Activated naive CD4-positive, alpha-beta T cell treated with anti-CD3 and anti-CD28 coated beads, Interleukin-2, amount 10 ng/mL, durations not matched to agents 7 days and 5 days (primary cell): Measurements from ENCODE around the gene TPRN.

Experiments used
- CTCF ChIA-PET: fragments of 350-600 bp; sonication (Branson Sonifier 250); formaldehyde crosslinking; loops from one replicate; lab custom pipeline; 2021; ENCODE audit warnings: antibody characterized with exemption; lab: Charles Lee
- DNase-seq: peaks from one replicate; pipeline ENCODE4 v3.0.0-alpha.2; 2020
- H3K27ac Mint-ChIP-seq: one replicate; pipeline ENCODE4 v1.8.0; 2021; ENCODE audit warnings: mild to moderate bottlenecking, moderate library complexity, mixed read lengths
- H3K27me3 Mint-ChIP-seq: one replicate; pipeline ENCODE4 v1.8.0; 2021; ENCODE audit warnings: mild to moderate bottlenecking, mixed read lengths
- H3K36me3 Mint-ChIP-seq: one replicate; pipeline ENCODE4 v1.8.0; 2021; ENCODE audit warnings: mixed read lengths
- H3K4me1 Mint-ChIP-seq: one replicate; pipeline ENCODE4 v1.8.0; 2021; ENCODE audit warnings: mixed read lengths
- H3K4me3 Mint-ChIP-seq: one replicate; pipeline ENCODE4 v1.8.0; 2021; ENCODE audit warnings: mild to moderate bottlenecking, moderate library complexity, mixed read lengths
- H3K9me3 Mint-ChIP-seq: one replicate; pipeline ENCODE4 v1.8.0; 2021; ENCODE audit warnings: mixed read lengths

TPRN gene

GRCh38 chr9:137231372-137232039 lies 31.0 kb upstream of the TPRN start:
- Mint-ChIP-seq H3K4me1 (peaks cover 5% of the 10 kb centered on the region), H3K27ac (no peak overlapping the region), H3K9me3 (no peaks in the 10 kb centered on the region), H3K36me3 (no peaks in the 10 kb centered on the region), H3K4me3 (no peak overlapping the region), H3K27me3 (peaks cover 38% of the 10 kb centered on the region)
- DNase-seq, result no peak
- CTCF ChIA-PET, result no interaction called here

- Mint-ChIP-seq H3K4me1 (peaks cover 8% of the 10 kb centered on the region), H3K27me3 (peaks cover 38% of the 10 kb centered on the region), H3K9me3 (no peaks in the 10 kb centered on the region), H3K4me3 (no peak within 1 kb of the TSS), H3K36me3 (no peaks in the 10 kb centered on the region), H3K27ac (no peak within 1 kb of the TSS)
- DNase-seq, result no peak
- CTCF ChIA-PET, result interaction anchor here (0.6 kb wide), 1 partner anchor 40 kb away, joined by 3 read pairs; no protein-coding TSS in a partner anchor
Observed at GRCh38 chr9:137230705-137231371, 30.3 kb upstream of the TPRN start, which contains the start of gene SLC34A3. Gene SLC34A3, plus strand, starts transcription at chr9:137230901. Its CDS starts 802 bp downstream, at chr9:137231703.

- DNase-seq, result no peak
- peaks cover 12% of the 10 kb centered on the region for H3K4me1 Mint-ChIP-seq
- CTCF ChIA-PET, result interaction anchor here (0.6 to 0.8 kb wide), 3 partner anchors 39 to 169 kb away, joined by 3 read pairs; no protein-coding TSS in a partner anchor
- H3K36me3 Mint-ChIP-seq, result no peaks in the 10 kb centered on the region
- no peak overlapping the region for H3K4me3 Mint-ChIP-seq
- H3K27ac Mint-ChIP-seq, result no peak overlapping the region
- H3K27me3 Mint-ChIP-seq, result peaks cover 34% of the 10 kb centered on the region
- no peaks in the 10 kb centered on the region for H3K9me3 Mint-ChIP-seq
Observed at GRCh38 chr9:137229903-137230704, 29.6 kb upstream of the TPRN start.

DNA sequence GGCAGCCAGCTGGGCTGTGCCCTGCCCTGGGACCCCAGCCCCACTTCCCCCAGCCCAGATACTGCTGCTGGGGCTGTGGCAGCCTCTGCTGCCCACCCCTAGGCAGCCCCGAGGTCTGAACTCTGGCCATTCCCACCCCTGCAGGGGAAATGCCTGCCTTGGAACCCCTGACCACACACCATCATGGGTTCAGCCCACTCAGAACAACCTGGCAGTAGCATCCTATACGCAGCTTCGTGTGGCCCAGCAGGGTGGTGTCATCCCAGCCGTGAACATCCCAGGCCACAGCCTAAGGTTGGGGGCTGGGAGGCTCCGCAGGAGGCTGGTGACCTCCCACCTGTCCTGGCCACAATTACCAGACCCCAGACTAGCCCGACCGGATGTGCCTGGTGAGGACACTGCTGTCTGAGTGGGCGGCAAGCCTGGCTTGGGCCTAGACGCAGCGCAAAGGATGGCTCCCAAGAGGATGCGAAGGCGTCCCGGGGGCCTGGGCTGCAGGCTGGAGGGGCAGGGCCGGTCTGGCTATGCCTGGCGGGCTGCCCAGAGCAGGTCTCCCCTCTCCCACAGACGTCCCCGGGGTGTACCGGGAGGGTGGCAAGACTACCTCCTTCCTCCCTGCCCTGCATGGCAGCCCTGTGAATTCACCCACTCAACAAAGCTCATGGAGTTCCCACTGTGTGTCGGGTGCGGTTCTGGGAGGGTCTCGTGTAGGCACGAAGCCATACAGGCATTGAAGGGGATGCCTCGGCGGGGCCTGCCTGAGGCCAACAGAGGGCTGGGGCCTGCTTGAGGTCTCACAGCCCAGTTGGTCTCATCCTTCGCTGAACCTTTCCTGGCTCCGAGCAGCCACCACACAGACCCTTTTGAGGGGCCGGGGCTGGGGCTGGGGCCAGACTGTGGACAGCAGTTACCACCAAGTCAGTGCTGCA lies 28.7 kb upstream of the TPRN start:
- H3K9me3 Mint-ChIP-seq, result no peaks in the 10 kb centered on the region
- H3K27me3 Mint-ChIP-seq, result peaks cover 28% of the 10 kb centered on the region
- H3K27ac Mint-ChIP-seq, result no peak overlapping the region
- peaks cover 16% of the 10 kb centered on the region for H3K4me1 Mint-ChIP-seq
- DNase-seq, result no peak
- no peaks in the 10 kb centered on the region for H3K36me3 Mint-ChIP-seq
- H3K4me3 Mint-ChIP-seq, result no peak overlapping the region
- CTCF ChIA-PET, result interaction anchor here (0.6 to 0.8 kb wide), 2 partner anchors 100 to 168 kb away, joined by 3 read pairs; no protein-coding TSS in a partner anchor

- Mint-ChIP-seq H3K4me3 (no peak overlapping the region), H3K27me3 (peaks cover 28% of the 10 kb centered on the region), H3K36me3 (no peaks in the 10 kb centered on the region), H3K9me3 (no peaks in the 10 kb centered on the region), H3K27ac (no peak overlapping the region), H3K4me1 (peaks cover 20% of the 10 kb centered on the region)
- CTCF ChIA-PET, result interaction anchor here (2.2 to 6.1 kb wide), 3 partner anchors 8 to 133 kb away, joined by 10 to 45 read pairs (median 21); partner anchors contain the start of genes ANAPC2 and SSNA1
- no peak for DNase-seq
Observed at GRCh38 chr9:137228506-137228967, 28.0 kb upstream of the TPRN start.

DNA sequence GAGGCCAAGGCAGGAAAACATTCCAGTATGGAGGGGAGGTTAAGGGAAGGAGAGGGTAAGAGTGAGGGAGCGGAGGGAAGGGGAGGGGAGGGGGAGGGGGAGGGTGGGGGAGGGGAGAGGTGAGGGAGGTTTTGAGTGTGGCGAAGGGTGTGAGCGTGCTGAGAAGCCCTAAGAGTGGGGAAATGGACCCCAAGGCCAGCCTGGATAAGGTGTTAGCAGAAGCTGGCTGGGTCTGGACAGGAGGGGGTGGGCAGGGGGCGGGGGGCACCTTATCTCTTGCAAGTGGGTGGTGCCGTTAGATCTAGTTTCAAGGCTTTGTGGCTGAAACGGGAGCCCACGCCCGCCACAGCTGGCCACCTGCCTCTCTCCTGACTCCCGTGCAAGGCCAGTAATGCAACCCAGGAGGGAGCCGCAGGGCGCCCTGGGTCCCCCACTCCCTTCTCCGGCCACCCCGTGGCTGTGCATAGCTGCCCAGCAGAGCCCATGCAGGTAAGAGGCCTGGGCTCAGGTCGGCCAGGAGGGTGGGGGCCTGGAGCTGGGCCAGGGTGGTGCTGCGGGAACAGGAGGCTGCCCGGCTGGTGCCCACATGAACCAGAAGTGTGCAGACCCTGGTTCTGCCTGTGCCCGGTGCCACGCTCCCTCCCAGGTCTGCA lies 27.4 kb upstream of the TPRN start:
- no peaks in the 10 kb centered on the region for H3K9me3 Mint-ChIP-seq
- no peaks in the 10 kb centered on the region for H3K36me3 Mint-ChIP-seq
- peaks cover 28% of the 10 kb centered on the region for H3K27me3 Mint-ChIP-seq
- no peak overlapping the region for H3K4me3 Mint-ChIP-seq
- peaks cover 23% of the 10 kb centered on the region for H3K4me1 Mint-ChIP-seq
- no peak for DNase-seq
- CTCF ChIA-PET, result interaction anchor here (1.1 to 6.1 kb wide), 9 partner anchors 9 to 181 kb away, joined by 4 to 45 read pairs (median 10); partner anchors contain the start of genes ANAPC2, NPDC1, SSNA1 and TUBB4B
- no peak overlapping the region for H3K27ac Mint-ChIP-seq

GRCh38 chr9:137227054-137227852 lies 26.7 kb upstream of the TPRN start, which contains the start of gene RNF224:
Gene RNF224, plus strand, starts transcription at chr9:137227502. Its CDS starts 834 bp downstream, at chr9:137228336.
- Mint-ChIP-seq H3K27ac (peak within 1 kb of the TSS; percentile 45), H3K9me3 (no peaks in the 10 kb centered on the region), H3K36me3 (no peaks in the 10 kb centered on the region), H3K27me3 (peaks cover 27% of the 10 kb centered on the region), H3K4me1 (peaks cover 25% of the 10 kb centered on the region), H3K4me3 (no peak within 1 kb of the TSS)
- CTCF ChIA-PET, result interaction anchor here (1.0 to 6.1 kb wide), 14 partner anchors 10 to 181 kb away, joined by 3 to 45 read pairs (median 6); partner anchors contain the start of genes ANAPC2, NPDC1, SSNA1 and TPRN
- DNase-seq, result peak; percentile 90

DNA sequence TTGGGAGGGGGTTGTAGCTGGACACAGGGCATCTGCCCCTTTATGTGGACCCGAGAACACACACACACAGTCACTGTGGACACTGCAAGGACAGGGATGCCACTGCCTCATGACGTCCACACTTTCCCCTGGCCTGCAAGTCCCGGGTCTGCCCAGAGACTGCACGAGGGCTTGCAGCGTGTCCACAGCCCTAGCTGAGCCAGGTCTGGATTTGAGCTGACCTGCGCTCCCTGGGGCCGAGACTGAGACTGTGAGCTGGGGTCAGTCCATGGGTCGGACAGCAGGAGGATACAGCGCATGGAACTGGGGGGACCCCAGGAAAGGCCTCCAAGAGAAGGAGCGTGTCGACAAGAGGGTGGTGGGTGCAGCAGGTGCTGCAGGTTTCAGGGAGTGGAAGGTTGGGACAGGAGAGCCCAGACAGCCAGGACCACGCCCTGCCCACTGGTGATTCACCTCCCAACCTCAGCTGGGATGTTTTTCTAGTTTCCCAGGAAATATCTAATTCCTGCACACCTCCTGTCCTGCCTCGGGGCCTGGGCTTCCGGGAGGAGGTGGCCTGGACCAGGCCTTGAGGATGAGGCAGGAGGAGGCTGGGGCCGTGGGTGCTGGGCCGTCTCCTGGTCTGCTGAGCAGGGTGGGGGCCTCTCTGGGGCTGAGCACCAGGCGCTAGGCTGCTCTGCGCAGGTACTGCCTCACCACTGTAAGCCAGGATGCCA lies 26.0 kb upstream of the TPRN start:
- H3K9me3 Mint-ChIP-seq, result no peaks in the 10 kb centered on the region
- peaks cover 25% of the 10 kb centered on the region for H3K4me1 Mint-ChIP-seq
- H3K27ac Mint-ChIP-seq, result peak overlapping the region; percentile 45
- H3K27me3 Mint-ChIP-seq, result peaks cover 20% of the 10 kb centered on the region
- DNase-seq, result no peak
- H3K36me3 Mint-ChIP-seq, result no peaks in the 10 kb centered on the region
- no peak overlapping the region for H3K4me3 Mint-ChIP-seq
- CTCF ChIA-PET, result interaction anchor here (0.9 to 6.1 kb wide), 16 partner anchors 10 to 180 kb away, joined by 3 to 45 read pairs (median 4); partner anchors contain the start of genes ANAPC2, NPDC1, SSNA1 and TPRN

DNA sequence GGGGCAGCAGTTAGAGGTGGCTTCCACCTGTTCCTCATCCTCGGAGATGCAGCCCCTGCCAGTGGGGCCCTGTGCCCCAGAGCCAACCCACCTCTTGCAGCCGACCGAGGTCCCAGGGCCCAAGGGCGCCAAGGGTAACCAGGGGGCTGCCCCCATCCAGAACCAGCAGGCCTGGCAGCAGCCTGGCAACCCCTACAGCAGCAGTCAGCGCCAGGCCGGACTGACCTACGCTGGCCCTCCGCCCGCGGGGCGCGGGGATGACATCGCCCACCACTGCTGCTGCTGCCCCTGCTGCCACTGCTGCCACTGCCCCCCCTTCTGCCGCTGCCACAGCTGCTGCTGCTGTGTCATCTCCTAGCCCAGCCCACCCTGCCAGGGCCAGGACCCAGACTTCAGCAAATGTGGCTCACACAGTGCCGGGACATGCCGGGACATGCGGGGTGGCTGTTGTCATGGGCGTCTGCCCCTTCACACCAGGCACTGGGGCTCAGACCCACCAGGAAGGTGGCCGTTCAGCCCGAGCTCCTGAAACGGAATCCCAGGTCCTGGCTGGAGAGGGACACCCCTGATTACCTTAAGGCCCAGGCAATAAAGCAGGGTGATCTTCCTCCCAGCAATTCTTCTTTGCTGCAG lies 25.3 kb upstream of the TPRN start:
- H3K27ac Mint-ChIP-seq, result no peak overlapping the region
- CTCF ChIA-PET, result interaction anchor here (0.7 to 6.1 kb wide), 16 partner anchors 11 to 197 kb away, joined by 3 to 45 read pairs (median 4); partner anchors contain the start of genes ANAPC2, SSNA1, TPRN and TUBB4B
- no peaks in the 10 kb centered on the region for H3K36me3 Mint-ChIP-seq
- peak overlapping the region; percentile 7 for H3K4me3 Mint-ChIP-seq
- H3K9me3 Mint-ChIP-seq, result no peaks in the 10 kb centered on the region
- H3K4me1 Mint-ChIP-seq, result peaks cover 25% of the 10 kb centered on the region
- no peak for DNase-seq
- peaks cover 20% of the 10 kb centered on the region for H3K27me3 Mint-ChIP-seq

GRCh38 chr9:137224830-137225694 lies 24.5 kb upstream of the TPRN start, which contains the start of gene CYSRT1:
Gene CYSRT1, plus strand, starts transcription at chr9:137225174. Its CDS starts 448 bp downstream, at chr9:137225622.
- Mint-ChIP-seq H3K9me3 (no peaks in the 10 kb centered on the region), H3K36me3 (no peaks in the 10 kb centered on the region), H3K27me3 (peaks cover 16% of the 10 kb centered on the region), H3K4me1 (peaks cover 25% of the 10 kb centered on the region), H3K4me3 (peak within 1 kb of the TSS; percentile 81), H3K27ac (peak within 1 kb of the TSS; percentile 84)
- CTCF ChIA-PET, result interaction anchor here (0.7 to 6.1 kb wide), 10 partner anchors 12 to 196 kb away, joined by 3 to 45 read pairs (median 4); partner anchors contain the start of genes ANAPC2 and SSNA1
- peak; percentile 53 for DNase-seq
